GM19328 (cell line): ENCODE results near the gene WDR83.
A peak's percentile ranks its signal among the peaks of the same experiment; 100 is the strongest.
"Not testable (repeated sequence)": the region's sequence is repeated elsewhere in the genome, so short reads cannot be mapped to it uniquely, and the experiment has no call there.

Source experiments
- ATAC-seq: cut with Tn5 transposase; IDR thresholded peaks from one replicate; pipeline ENCODE4 v1.9.1; 2021; ENCODE audit warnings: mild to moderate bottlenecking, moderate library complexity; ENCODE audit not compliant: unreplicated experiment

WDR83 gene

GRCh38 chr19:12681074-12681987 lies 14.7 kb downstream of the WDR83 start, which contains the start of gene DHPS:
Gene DHPS, minus strand, starts transcription at chr19:12681880. Its CDS starts 114 bp downstream, at chr19:12681766.
- peak; percentile 74 for ATAC-seq

- no peak for ATAC-seq
Measured at GRCh38 chr19:12685831-12686230, 19.2 kb downstream of the WDR83 start.

- no peak for ATAC-seq
Measured at GRCh38 chr19:12687496-12688196, 21.0 kb downstream of the WDR83 start, which contains the start of gene GNG14. Gene GNG14, plus strand, starts transcription at chr19:12687998. Its CDS starts 51 bp downstream, at chr19:12688049.

- ATAC-seq: no peak
Measured at GRCh38 chr19:12689012-12689411, 22.4 kb downstream of the WDR83 start.

GRCh38 chr19:12689581-12690216 lies 23.1 kb downstream of the WDR83 start:
- ATAC-seq: no peak

GRCh38 chr19:12692960-12693359 lies 26.4 kb downstream of the WDR83 start:
- ATAC-seq: no peak

GRCh38 chr19:12694641-12695040 lies 28.0 kb downstream of the WDR83 start:
- no peak for ATAC-seq

- ATAC-seq: no peak
Measured at GRCh38 chr19:12695096-12695495, 28.5 kb downstream of the WDR83 start.

- ATAC-seq: no peak
Measured at GRCh38 chr19:12695514-12695913, 28.9 kb downstream of the WDR83 start.

GRCh38 chr19:12695997-12696365 lies 29.4 kb downstream of the WDR83 start:
- ATAC-seq: peak; percentile 19

- ATAC-seq: peak; percentile 73
Measured at GRCh38 chr19:12696366-12697335, 30.0 kb downstream of the WDR83 start, which contains the start of gene FBXW9. Gene FBXW9, minus strand, starts transcription at chr19:12696631. Its CDS starts 50 bp downstream, at chr19:12696581.

GRCh38 chr19:12697425-12697824 lies 30.8 kb downstream of the WDR83 start:
- not testable (repeated sequence) for ATAC-seq

GRCh38 chr19:12698138-12698537 lies 31.5 kb downstream of the WDR83 start:
- ATAC-seq: no peak

- ATAC-seq: no peak
Measured at GRCh38 chr19:12701596-12702282, 35.1 kb downstream of the WDR83 start.

GRCh38 chr19:12703046-12703445 lies 36.4 kb downstream of the WDR83 start:
- no peak for ATAC-seq

- no peak for ATAC-seq
Measured at GRCh38 chr19:12705169-12705568, 38.6 kb downstream of the WDR83 start.

GRCh38 chr19:12705654-12706331 lies 39.2 kb downstream of the WDR83 start:
- ATAC-seq: no peak

- no peak for ATAC-seq
Measured at GRCh38 chr19:12706332-12706718, 39.7 kb downstream of the WDR83 start.

GRCh38 chr19:12708641-12709040 lies 42.0 kb downstream of the WDR83 start:
- ATAC-seq: no peak
